Testis (tissue), 3 donors: Measurements from ENCODE around the gene HORMAD2. TPM values are rescaled to one million over a fixed set of nuclear protein-coding genes. Genes with fewer than 3 reads are reported as not detected.

ENCODE experiments used
- DNase-seq: peaks from one replicate; pipeline ENCODE4 v3.0.0-alpha.2; 2019
- H3K27ac ChIP-seq, 2 donors: fragments of 200-600 bp; sonication (generic); one replicate each; pipeline ENCODE4 v1.5.1; 2019
- H3K27me3 ChIP-seq: fragments of 200-600 bp; sonication (generic); one replicate; pipeline ENCODE4 v1.5.1; 2019
- H3K36me3 ChIP-seq: fragments of 200-600 bp; sonication (generic); one replicate; pipeline ENCODE4 v1.5.1; 2017; ENCODE audit warnings: low read depth; ENCODE audit errors: missing control alignments
- H3K4me1 ChIP-seq: fragments of 200-600 bp; sonication (generic); one replicate; pipeline ENCODE4 v1.5.1; 2019
- H3K4me3 ChIP-seq, 2 donors: fragments of 200-600 bp; sonication (generic); one replicate each; pipeline ENCODE4 v1.5.1; 2017 to 2019
- H3K9me3 ChIP-seq: fragments of 200-600 bp; sonication (generic); one replicate; pipeline ENCODE4 v1.5.1; 2017
- POLR2A ChIP-seq: fragments of 450-650 bp; IDR thresholded peaks from one replicate; pipeline ENCODE4 v1.6.1; 2017; ENCODE audit warnings: antibody characterized with exemption, mild to moderate bottlenecking, moderate library complexity
- WGBS, 2 donors: methylation state at CpG; one replicate each; pipeline ENCODE4 v1.1.5; 2018; 5-methylcytosine and 5-hydroxymethylcytosine counted together
- intact Hi-C: fragments of 100-400 bp; cut with DNase I; formaldehyde crosslinking; loops from one replicate; pipeline ENCODE4 v1.15.1; 2023; ENCODE audit warnings: low total_unique reads
- polyA plus RNA-seq: library from polyadenylated mRNA; stranded (reverse); fragments of 350-450 nt; fragmentation: Illumina TruSeq; extraction: RNeasy Lipid Tissue Mini Kit (QIAGEN cat#74804); gene quantifications from one replicate; pipeline ENCODE4 v1.2.3, GENCODE V29; 2014; ENCODE audit warnings: low read depth, low replicate concordance; ENCODE audit not compliant: insufficient read depth
- total RNA-seq, 2 donors: library from RNA; depleted of rRNA; stranded (reverse); fragments of >200 nt; gene quantifications; one replicate each; pipeline ENCODE4 v1.2.3, GENCODE V29; 2016
- TF ChIP-seq, protein P1 (sequence below), 3 experiments: fragments of 450-650 bp in 2 of 3; fragments of 200-600 bp in 1 of 3; sonication (generic) in 1 of 3; IDR thresholded peaks; one replicate each; pipeline ENCODE4 v1.5.1; 2016 to 2019; ENCODE audit warnings: antibody characterized with exemption in 3 of 3, mild to moderate bottlenecking in 2 of 3, moderate library complexity in 1 of 3

Gene HORMAD2
- total and polyA plus RNA-seq, 3 donors from 2014 or later, result 14.7 to 45.2 (median 24.2) TPM

DNA sequence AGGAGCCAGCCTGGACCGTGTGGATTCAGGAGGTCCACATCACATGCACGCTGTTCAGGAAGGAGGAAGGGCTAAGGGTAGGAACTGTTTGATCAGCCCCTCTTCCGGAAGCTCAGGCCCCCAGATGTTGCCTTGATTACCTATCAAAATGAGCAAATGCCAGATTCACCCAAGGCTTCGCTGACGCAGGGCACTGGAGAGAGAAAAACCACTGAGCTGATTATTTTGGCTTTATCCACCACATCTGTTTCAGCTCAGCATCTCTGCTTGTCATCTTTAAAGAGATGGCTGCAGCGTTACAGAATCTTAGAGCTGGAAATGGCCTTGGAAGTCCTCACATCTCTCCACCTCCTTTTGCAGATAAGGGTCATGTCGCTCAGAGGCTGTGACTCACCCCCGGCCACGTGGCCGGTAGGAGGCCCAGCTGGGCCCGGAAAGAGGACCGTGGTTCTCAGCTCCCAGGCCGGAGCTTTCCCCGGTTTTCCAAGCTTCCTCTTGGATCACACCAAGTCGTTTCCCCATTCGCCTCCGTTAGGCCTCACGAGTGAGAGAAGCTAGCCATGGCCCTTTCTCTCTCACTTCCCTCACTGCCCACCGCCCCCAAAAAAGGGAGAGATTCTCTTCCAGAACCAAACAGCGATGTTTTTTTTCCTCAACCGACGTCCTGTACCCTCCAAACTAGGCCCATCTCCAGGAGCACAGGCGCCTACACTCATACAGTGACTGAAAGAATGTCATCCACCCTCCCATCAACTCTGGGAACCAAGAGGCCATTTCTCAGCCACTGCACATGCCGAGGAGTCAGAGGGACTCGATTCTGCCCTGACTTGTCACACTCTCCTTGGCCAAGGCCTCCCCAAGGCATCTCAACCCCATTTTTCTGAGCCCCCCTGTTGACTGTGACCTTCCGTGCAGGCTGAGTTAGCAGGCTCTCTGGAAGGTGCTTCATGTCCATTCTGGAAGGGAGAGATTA lies 128.7 kb downstream of the HORMAD2 start:
- Histone ChIP-seq H3K27me3 (no peaks in the 10 kb centered on the region), H3K27ac (peak overlapping the region; percentile 85 to 91), H3K4me3 (no peak overlapping the region), H3K9me3 (no peaks in the 10 kb centered on the region), H3K36me3 (no peaks in the 10 kb centered on the region), H3K4me1 (peaks cover 58% of the 10 kb centered on the region)
- intact Hi-C loops, result no loop called here
- TF ChIP-seq POLR2A, result no peak
- TF ChIP-seq, protein P1, sequence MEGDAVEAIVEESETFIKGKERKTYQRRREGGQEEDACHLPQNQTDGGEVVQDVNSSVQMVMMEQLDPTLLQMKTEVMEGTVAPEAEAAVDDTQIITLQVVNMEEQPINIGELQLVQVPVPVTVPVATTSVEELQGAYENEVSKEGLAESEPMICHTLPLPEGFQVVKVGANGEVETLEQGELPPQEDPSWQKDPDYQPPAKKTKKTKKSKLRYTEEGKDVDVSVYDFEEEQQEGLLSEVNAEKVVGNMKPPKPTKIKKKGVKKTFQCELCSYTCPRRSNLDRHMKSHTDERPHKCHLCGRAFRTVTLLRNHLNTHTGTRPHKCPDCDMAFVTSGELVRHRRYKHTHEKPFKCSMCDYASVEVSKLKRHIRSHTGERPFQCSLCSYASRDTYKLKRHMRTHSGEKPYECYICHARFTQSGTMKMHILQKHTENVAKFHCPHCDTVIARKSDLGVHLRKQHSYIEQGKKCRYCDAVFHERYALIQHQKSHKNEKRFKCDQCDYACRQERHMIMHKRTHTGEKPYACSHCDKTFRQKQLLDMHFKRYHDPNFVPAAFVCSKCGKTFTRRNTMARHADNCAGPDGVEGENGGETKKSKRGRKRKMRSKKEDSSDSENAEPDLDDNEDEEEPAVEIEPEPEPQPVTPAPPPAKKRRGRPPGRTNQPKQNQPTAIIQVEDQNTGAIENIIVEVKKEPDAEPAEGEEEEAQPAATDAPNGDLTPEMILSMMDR (IDR thresholded peaks at IDR 0.05), result no peak
- WGBS, 2 donors, result 51% methylated on average over 26 of the region's 26 CpGs
- peak; percentile 81 for DNase-seq

DNA sequence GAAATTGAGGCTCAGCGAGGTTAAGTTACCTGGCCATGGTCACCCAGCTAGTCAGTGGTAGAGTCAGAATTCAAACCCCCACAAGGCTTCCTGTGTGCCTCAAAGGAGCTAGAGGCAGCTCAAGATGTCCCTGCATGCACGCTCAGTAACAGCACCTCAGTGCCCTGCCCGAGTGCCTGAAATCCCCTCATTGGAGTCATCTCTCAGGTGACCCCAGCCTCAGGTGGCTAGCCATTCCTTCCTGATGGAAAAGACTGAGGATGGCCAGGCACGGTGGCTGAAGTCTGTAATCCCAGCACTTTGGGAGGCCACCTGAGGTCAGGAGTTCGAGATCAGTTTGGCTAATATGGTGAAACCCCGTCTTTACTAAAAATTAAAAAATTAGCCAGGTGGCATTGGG lies 129.4 kb downstream of the HORMAD2 start:
- TF ChIP-seq, protein P1 (IDR thresholded peaks at IDR 0.05), result no peak
- TF ChIP-seq POLR2A, result no peak
- Histone ChIP-seq H3K9me3 (no peaks in the 10 kb centered on the region), H3K27me3 (no peaks in the 10 kb centered on the region), H3K4me3 (no peak overlapping the region), H3K36me3 (no peaks in the 10 kb centered on the region), H3K4me1 (peaks cover 55% of the 10 kb centered on the region), H3K27ac (peak overlapping the region; percentile 85 to 91)
- intact Hi-C loops, result no loop called here
- no peak for DNase-seq
- 91 to 98% methylated on average over 6 of the region's 6 CpGs for WGBS, 2 donors

DNA sequence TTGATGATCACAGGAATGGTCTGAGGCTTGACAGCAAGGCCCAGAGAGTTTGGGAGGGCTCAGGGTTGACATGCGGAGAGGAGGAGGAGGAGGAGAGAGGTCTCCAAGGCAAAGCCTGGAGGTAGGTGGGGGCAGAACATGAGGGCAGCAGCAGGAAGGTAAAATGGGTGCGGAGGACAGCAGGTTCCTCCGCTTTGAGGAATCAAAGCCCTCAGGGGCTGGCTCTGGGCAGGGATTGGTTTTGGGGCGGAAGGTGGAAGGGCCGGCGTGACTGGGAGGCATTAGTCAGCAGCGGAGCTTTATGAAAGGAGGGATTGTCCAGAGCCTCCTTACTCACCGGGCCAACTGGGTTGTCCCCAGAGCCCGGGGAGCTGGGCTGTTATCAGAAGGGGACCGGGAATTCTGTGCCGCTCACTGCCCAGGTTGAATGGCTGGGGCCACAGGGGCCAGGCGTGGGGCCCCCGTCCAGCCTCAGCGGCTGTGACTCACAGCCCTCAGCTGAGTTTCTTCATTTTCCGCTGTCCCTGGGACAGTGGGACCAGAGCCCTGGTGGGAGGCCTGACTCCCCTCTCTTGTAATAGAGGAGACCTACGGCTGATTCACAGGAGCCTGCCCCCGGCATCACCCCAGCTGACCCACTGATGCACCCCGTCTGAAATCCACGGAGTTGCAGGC lies 130.1 kb downstream of the HORMAD2 start:
- Histone ChIP-seq H3K27me3 (no peaks in the 10 kb centered on the region), H3K9me3 (no peaks in the 10 kb centered on the region), H3K4me1 (peaks cover 48% of the 10 kb centered on the region), H3K36me3 (no peaks in the 10 kb centered on the region), H3K27ac (peak overlapping the region; percentile 54 to 85), H3K4me3 (no peak overlapping the region)
- peak; percentile 50 for DNase-seq
- intact Hi-C loops, result no loop called here
- WGBS, 2 donors, result 64 to 91% methylated on average over 16 to 19 of the region's 19 CpGs
- no peak for TF ChIP-seq POLR2A
- TF ChIP-seq, protein P1 (IDR thresholded peaks at IDR 0.05), result no peak

DNA sequence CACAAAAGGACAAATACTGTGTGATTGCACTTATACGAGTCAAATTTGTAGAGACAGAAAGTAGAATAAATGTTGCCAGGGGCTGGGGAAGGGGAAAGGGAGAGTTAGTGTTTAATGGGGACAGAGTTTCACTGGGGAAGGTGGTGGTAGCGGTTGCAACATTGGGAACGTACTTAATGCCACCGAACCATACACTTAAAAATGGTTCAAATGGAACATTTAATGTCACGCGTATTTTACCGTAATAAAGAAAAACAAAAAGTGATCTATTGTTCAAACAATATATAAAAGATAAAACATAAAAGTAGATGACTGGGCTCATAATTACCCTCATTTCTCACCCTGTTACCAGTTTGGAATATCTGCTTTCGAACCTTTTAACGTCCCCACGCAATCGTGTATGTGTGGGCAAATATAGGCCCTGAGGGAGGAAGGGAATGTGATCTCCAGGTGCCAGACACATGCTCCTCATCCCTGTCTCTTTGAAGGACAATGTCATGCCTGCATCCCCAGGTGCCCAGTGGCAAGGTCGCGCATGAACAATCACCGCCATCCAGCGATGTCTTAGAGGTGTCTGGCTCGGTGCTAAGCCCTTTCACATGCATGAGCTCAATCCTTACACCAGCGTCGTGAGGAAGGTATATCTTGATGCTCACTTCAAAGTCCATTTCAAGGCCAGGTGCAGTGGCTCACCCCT lies 131.0 kb downstream of the HORMAD2 start:
- Histone ChIP-seq H3K9me3 (no peaks in the 10 kb centered on the region), H3K4me1 (peaks cover 39% of the 10 kb centered on the region), H3K4me3 (no peak overlapping the region), H3K36me3 (no peaks in the 10 kb centered on the region), H3K27ac (no peak overlapping the region), H3K27me3 (no peaks in the 10 kb centered on the region)
- no peak for DNase-seq
- no peak for TF ChIP-seq POLR2A
- TF ChIP-seq, protein P1 (IDR thresholded peaks at IDR 0.05), result no peak
- 92 to 94% methylated on average over 15 to 18 of the region's 18 CpGs for WGBS, 2 donors
- intact Hi-C loops, result no loop called here
